OCI-LY3 (cell line): Measurements from ENCODE around the gene MRPS27.

ENCODE experiments used
- H2AFZ ChIP-seq: fragments of 200-600, 300-600 bp; shearing (Covaris generic); 2 replicates; pipeline ENCODE4 v1.6.0; 2014; ENCODE audit warnings: antibody characterized with exemption, low read depth, low read length
- H3K27ac ChIP-seq: fragments of 200-600, 300-600 bp; sonication (generic); 2 replicates; pipeline ENCODE4 v1.5.1; 2014; ENCODE audit warnings: mild to moderate bottlenecking, low read length, moderate library complexity, mixed read lengths
- H3K27me3 ChIP-seq: fragments of 200-600, 300-600 bp; sonication (generic); 2 replicates; pipeline ENCODE4 v1.6.1; 2014; ENCODE audit warnings: low read depth, low read length, mixed read lengths
- H3K36me3 ChIP-seq: fragments of 200-600, 300-600 bp; sonication (generic); replicated peaks from 2 replicates; pipeline ENCODE3; 2014; ENCODE audit warnings: low read depth, low read length, mixed read lengths
- H3K4me1 ChIP-seq: fragments of 300-600, 200-600 bp; sonication (generic); 2 replicates; pipeline ENCODE4 v1.6.1; 2014; ENCODE audit warnings: low read length, mixed read lengths
- H3K4me2 ChIP-seq: fragments of 200-600, 300-600 bp; sonication (generic); 2 replicates; pipeline ENCODE4 v1.6.1; 2014; ENCODE audit warnings: low read length, mixed read lengths
- H3K4me3 ChIP-seq: fragments of 300-600, 200-600 bp; sonication (generic); 2 replicates; pipeline ENCODE4 v1.5.1; 2014; ENCODE audit warnings: antibody characterized with exemption, mild to moderate bottlenecking, low read length, moderate library complexity
- H3K79me2 ChIP-seq: fragments of 300-600, 200-600 bp; shearing (Covaris generic); 2 replicates; pipeline ENCODE4 v1.6.1; 2014; ENCODE audit warnings: mild to moderate bottlenecking, low read length, mixed read lengths
- H3K9ac ChIP-seq: fragments of 300-600, 200-600 bp; shearing (Covaris generic); 2 replicates; pipeline ENCODE4 v1.6.0; 2014; ENCODE audit warnings: mild to moderate bottlenecking, low read length, moderate library complexity
- H3K9me3 ChIP-seq: fragments of 200-600, 300-600 bp; shearing (Covaris generic); 2 replicates; pipeline ENCODE4 v1.6.1; 2014; ENCODE audit warnings: low read length, mixed read lengths; ENCODE audit not compliant: insufficient read depth
- H4K20me1 ChIP-seq: fragments of 200-600, 300-600 bp; sonication (generic); 2 replicates; pipeline ENCODE4 v1.6.1; 2016; ENCODE audit warnings: low read length, mixed read lengths; ENCODE audit not compliant: insufficient read depth
- EZH2phosphoT487 ChIP-seq: fragments of 200-600 bp; shearing (Covaris generic); IDR thresholded peaks from 2 replicates; pipeline ENCODE4 v1.6.1; 2018; ENCODE audit warnings: antibody characterized with exemption, mixed run types, low read depth
- TF ChIP-seq, protein P1 (sequence below): fragments of 200-600, 300-600 bp; sonication (generic); IDR thresholded peaks from 2 replicates; pipeline ENCODE4 v1.5.1; 2014; ENCODE audit warnings: antibody characterized with exemption, low read length, low read depth

The MRPS27 gene

DNA sequence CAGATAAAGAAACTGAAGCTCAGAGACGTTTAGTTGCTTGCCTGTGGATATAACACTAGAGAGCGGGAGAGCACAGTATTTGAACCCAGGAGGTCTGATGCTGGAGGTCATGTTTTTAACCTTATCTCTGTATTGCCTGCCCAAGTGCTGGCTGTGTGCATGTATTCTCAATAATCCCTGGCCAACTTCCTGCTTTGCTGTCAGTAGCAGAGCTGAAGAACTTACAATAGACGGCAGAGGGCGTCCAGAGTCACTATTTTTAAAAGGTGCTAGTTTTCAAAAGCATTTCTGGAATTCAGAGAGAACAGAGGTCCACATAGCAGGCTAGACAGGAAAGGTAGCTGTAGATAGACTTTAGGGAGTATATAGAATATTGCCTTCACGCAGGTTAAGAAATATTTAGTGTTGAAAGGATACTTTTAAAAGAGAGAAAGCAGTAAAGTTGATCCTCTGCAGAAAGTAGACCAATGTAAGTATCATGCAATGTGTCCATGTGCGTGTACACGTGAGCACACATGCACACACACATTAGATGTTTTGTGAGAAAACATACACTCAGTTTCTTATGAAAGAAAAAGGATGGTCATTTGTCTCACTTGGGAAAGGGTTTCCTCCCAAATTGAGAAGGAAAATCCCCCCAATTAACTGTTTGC, 46.4 kb upstream of the MRPS27 start:
- H3K36me3 ChIP-seq, result peaks cover 8% of the 10 kb centered on the region
- TF ChIP-seq, protein P1, sequence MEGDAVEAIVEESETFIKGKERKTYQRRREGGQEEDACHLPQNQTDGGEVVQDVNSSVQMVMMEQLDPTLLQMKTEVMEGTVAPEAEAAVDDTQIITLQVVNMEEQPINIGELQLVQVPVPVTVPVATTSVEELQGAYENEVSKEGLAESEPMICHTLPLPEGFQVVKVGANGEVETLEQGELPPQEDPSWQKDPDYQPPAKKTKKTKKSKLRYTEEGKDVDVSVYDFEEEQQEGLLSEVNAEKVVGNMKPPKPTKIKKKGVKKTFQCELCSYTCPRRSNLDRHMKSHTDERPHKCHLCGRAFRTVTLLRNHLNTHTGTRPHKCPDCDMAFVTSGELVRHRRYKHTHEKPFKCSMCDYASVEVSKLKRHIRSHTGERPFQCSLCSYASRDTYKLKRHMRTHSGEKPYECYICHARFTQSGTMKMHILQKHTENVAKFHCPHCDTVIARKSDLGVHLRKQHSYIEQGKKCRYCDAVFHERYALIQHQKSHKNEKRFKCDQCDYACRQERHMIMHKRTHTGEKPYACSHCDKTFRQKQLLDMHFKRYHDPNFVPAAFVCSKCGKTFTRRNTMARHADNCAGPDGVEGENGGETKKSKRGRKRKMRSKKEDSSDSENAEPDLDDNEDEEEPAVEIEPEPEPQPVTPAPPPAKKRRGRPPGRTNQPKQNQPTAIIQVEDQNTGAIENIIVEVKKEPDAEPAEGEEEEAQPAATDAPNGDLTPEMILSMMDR, result peak; percentile 74
- no peak for TF ChIP-seq EZH2phosphoT487
- H3K4me3 ChIP-seq, result no peak overlapping the region
- no peaks in the 10 kb centered on the region for H3K27me3 ChIP-seq
- H3K79me2 ChIP-seq, result no peaks in the 10 kb centered on the region
- H3K9ac ChIP-seq, result no peak overlapping the region
- H2AFZ ChIP-seq, result no peak overlapping the region
- peaks cover 31% of the 10 kb centered on the region for H3K4me1 ChIP-seq
- H4K20me1 ChIP-seq, result no peaks in the 10 kb centered on the region
- no peak overlapping the region for H3K27ac ChIP-seq
- no peaks in the 10 kb centered on the region for H3K9me3 ChIP-seq
- H3K4me2 ChIP-seq, result no peak overlapping the region

DNA sequence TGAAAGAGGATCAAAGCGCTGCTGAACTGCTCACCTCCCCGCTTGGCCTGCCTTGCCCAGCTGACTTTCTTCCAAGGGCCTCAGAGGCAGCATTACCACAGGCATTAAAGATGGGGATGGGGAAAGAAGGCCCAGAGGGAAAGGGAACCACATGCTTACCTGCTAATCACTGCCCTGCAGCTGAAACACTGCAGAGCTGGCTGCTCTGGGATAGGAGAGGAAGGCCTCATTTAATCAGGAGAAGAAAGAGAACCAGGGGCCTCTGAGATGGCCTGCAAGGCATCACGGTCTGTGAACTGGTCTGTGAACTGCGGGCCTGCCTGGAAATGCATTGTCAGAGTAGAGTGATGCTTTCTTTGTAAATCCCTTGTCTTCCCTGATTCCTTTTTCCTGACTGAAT, 44.9 kb upstream of the MRPS27 start:
- no peaks in the 10 kb centered on the region for H3K9me3 ChIP-seq
- no peak overlapping the region for H3K4me2 ChIP-seq
- TF ChIP-seq, protein P1, result no peak
- TF ChIP-seq EZH2phosphoT487, result no peak
- no peak overlapping the region for H2AFZ ChIP-seq
- H3K4me3 ChIP-seq, result no peak overlapping the region
- no peaks in the 10 kb centered on the region for H3K27me3 ChIP-seq
- H3K79me2 ChIP-seq, result no peaks in the 10 kb centered on the region
- H3K4me1 ChIP-seq, result peaks cover 26% of the 10 kb centered on the region
- no peaks in the 10 kb centered on the region for H4K20me1 ChIP-seq
- H3K27ac ChIP-seq, result no peak overlapping the region
- no peak overlapping the region for H3K9ac ChIP-seq
- H3K36me3 ChIP-seq, result peaks cover 11% of the 10 kb centered on the region

DNA sequence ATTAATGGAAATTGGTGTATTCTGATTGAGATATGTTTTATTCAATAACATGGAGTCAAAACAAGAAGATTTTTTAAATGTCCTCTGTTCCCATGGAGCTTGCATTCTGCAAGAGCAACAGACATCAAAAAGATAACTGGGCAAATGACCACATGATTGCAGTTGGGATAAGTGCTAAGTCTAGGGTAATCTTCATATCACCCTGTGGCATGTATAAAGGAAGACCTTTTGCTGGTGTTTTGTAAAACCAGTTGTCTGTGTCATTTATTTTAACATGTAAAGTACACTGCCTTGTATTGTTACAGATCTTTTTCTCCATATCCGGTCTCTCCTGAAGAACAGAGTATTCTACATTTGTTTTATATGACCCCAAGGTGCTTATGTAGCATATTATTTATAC, 44.1 kb upstream of the MRPS27 start:
- no peaks in the 10 kb centered on the region for H3K27me3 ChIP-seq
- H4K20me1 ChIP-seq, result no peaks in the 10 kb centered on the region
- H2AFZ ChIP-seq, result no peak overlapping the region
- no peak overlapping the region for H3K27ac ChIP-seq
- H3K4me1 ChIP-seq, result peaks cover 18% of the 10 kb centered on the region
- peaks cover 16% of the 10 kb centered on the region for H3K36me3 ChIP-seq
- H3K9me3 ChIP-seq, result no peaks in the 10 kb centered on the region
- H3K9ac ChIP-seq, result no peak overlapping the region
- H3K4me3 ChIP-seq, result no peak overlapping the region
- no peaks in the 10 kb centered on the region for H3K79me2 ChIP-seq
- no peak for TF ChIP-seq EZH2phosphoT487
- TF ChIP-seq, protein P1, result no peak
- H3K4me2 ChIP-seq, result no peak overlapping the region

GRCh38 chr5:72363166-72363802, 43.2 kb upstream of the MRPS27 start:
- Histone ChIP-seq H2AFZ (no peak overlapping the region), H3K9me3 (no peaks in the 10 kb centered on the region), H3K79me2 (no peaks in the 10 kb centered on the region), H3K27ac (no peak overlapping the region), H4K20me1 (no peaks in the 10 kb centered on the region), H3K4me3 (no peak overlapping the region), H3K4me1 (peaks cover 9% of the 10 kb centered on the region), H3K36me3 (peaks cover 21% of the 10 kb centered on the region), H3K4me2 (no peak overlapping the region), H3K9ac (no peak overlapping the region), H3K27me3 (no peaks in the 10 kb centered on the region)
- TF ChIP-seq EZH2phosphoT487, result no peak
- TF ChIP-seq, protein P1, result no peak
